GM10248 (cell line): Measurements from ENCODE around the gene DYNLT3.

Source experiments
- CTCF ChIA-PET: fragments of 300-600 bp; sonication (Branson Sonifier 250); formaldehyde crosslinking; extraction: SDS; loops from one replicate; lab custom pipeline; 2021; ENCODE audit warnings: antibody characterized with exemption; lab: Yijun Ruan, JAX
- POLR2A ChIA-PET: fragments of 350-650 bp; sonication (Branson Sonifier 250); formaldehyde crosslinking; extraction: SDS; loops from one replicate; lab custom pipeline; 2020; ENCODE audit warnings: antibody characterized with exemption; lab: Yijun Ruan, JAX
- DNase-seq: peaks from one replicate; pipeline ENCODE4 v3.0.0; 2012; ENCODE audit errors: extremely low spot score
- TF ChIP-seq, protein P1 (sequence below): IDR thresholded peaks from 2 replicates; pipeline ENCODE4 v1.5.1; 2012; ENCODE audit warnings: mild to moderate bottlenecking, low read depth; ENCODE audit errors: extremely low read depth, missing control alignments, control extremely low read depth

Gene DYNLT3

DNA sequence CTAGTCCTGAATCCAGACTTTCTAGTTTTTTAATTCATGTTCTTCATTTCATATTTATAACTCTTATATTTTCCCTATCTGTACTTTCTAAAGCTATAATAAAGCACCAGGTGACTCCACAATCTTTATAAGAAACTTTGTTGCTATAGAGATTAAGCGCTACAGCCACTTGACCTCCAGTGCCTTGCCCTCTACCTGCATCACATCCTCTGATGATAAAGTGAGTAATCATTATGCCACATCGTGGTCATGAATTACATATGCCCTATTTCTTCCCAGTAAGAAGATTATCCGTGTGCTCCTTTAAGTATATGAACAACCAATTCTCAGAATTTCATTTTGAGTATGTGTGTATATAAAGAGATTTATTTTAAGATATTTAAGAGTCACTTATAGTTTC lies 6.8 kb upstream of the DYNLT3 start:
- TF ChIP-seq, protein P1, sequence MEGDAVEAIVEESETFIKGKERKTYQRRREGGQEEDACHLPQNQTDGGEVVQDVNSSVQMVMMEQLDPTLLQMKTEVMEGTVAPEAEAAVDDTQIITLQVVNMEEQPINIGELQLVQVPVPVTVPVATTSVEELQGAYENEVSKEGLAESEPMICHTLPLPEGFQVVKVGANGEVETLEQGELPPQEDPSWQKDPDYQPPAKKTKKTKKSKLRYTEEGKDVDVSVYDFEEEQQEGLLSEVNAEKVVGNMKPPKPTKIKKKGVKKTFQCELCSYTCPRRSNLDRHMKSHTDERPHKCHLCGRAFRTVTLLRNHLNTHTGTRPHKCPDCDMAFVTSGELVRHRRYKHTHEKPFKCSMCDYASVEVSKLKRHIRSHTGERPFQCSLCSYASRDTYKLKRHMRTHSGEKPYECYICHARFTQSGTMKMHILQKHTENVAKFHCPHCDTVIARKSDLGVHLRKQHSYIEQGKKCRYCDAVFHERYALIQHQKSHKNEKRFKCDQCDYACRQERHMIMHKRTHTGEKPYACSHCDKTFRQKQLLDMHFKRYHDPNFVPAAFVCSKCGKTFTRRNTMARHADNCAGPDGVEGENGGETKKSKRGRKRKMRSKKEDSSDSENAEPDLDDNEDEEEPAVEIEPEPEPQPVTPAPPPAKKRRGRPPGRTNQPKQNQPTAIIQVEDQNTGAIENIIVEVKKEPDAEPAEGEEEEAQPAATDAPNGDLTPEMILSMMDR = no peak
- CTCF ChIA-PET = no interaction called here
- no peak for DNase-seq
- POLR2A ChIA-PET = no interaction called here

DNA sequence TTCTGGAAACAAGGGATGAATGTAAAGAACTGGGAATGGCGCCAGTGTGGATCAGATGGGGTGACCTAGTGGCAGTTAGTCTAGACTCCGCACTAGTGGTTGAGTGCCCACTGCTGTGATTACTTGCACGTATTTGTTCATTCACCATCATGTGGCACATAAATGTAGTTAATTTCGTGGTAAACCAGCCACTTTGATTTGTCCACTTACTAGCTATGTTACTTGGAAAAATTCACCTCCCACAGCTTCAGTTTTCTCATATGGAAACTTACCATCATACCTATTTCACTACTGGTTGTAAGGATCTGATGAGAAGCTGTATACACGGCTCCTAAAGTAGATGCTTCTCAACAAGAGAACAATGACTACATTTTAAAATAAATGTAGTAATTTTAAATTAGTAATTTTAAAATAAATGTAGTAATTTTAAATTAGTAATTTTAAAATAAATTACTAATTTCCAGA lies 394 bp upstream of the DYNLT3 start:
- DNase-seq = no peak
- TF ChIP-seq, protein P1 = no peak
- ChIA-PET POLR2A (no interaction called here), CTCF (interaction anchor here (1.0 kb wide), 1 partner anchor 103 kb away, joined by 4 read pairs; no protein-coding TSS in a partner anchor)

DNA sequence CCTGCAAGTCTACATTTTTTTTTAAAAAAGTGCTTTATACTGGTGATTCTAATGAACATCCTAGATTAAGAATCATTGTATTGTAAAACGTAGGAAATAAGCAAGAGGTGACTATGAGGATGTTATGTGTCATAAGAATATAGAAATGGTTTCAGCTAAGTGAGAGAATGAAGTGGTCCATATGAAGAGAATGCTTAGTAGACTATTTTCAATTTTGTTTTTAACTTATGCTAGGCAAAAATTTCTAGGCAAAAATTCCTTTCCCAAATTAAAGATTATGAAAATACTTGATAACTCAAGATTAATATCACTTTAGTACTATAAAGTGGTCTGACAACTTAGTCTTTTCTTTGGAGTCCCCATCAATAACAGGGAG lies 825 bp downstream of the DYNLT3 start:
- ChIA-PET CTCF (no interaction called here), POLR2A (no interaction called here)
- no peak for DNase-seq
- TF ChIP-seq, protein P1 = no peak

DNA sequence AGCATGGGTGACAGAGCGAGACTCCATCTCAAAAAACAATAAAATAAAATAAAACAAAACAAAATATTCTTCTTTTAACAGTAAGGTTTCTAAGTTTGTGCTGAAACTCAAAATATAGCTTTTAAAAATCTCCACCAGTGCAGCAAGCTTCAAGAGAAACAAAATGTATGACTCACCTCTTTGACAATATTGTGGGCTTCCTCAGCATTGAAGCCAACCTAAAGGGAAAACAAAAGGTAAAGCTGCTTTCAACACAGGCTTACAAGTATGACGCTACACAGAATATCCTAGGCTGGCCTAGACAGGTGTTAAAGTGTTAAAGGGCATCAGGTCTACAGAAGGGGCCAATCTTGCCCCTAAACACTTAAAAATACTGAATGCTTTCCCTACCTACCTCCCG lies 1.2 kb downstream of the DYNLT3 start:
- TF ChIP-seq, protein P1 = no peak
- ChIA-PET POLR2A (no interaction called here), CTCF (no interaction called here)
- DNase-seq = no peak

DNA sequence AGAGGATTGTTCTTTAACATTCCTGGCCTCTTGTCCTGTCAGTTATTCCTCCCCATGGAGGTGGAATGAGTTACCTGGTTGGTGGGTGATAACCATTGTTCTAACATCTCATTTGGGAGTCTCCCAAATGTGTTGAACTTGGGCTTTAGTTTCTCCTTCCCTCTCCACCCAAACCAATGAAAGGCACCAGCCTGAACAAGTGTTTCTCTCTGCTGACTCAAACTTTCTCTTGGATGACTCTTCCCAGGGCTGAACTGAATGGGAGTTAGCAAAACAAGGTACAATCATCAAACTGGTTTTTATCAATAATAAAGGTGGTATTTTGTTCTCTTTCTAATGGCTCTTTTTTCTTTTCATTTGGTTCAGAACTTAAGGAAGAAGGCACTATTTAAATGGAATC lies 2.7 kb downstream of the DYNLT3 start:
- ChIA-PET CTCF (interaction anchor here (3.4 kb wide), 1 partner anchor 20 kb away, joined by 25 read pairs; no protein-coding TSS in a partner anchor), POLR2A (no interaction called here)
- DNase-seq = no peak
- TF ChIP-seq, protein P1 = no peak

DNA sequence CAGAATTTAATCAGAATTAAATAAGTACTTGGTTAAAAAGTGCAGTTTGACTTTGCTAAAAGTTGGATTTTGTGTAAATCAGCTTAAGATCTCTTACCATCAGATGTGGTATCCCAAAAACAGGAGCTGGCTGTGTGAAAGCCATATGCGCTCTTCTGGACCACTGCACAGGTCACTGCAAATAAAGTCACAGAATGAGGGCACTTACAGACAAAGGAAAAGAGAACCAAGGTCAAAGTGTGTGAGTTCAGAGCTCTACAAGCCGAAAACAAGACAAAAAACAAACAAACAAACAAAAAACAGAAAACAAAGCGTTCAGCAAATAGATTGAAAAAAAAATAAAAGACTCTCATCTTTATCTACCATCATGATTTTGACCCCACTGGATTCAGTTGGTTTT lies 6.4 kb downstream of the DYNLT3 start:
- ChIA-PET CTCF (interaction anchor here (2.4 kb wide), 1 partner anchor 95 kb away, joined by 8 read pairs; no protein-coding TSS in a partner anchor), POLR2A (no interaction called here)
- no peak for DNase-seq
- TF ChIP-seq, protein P1 = no peak

DNA sequence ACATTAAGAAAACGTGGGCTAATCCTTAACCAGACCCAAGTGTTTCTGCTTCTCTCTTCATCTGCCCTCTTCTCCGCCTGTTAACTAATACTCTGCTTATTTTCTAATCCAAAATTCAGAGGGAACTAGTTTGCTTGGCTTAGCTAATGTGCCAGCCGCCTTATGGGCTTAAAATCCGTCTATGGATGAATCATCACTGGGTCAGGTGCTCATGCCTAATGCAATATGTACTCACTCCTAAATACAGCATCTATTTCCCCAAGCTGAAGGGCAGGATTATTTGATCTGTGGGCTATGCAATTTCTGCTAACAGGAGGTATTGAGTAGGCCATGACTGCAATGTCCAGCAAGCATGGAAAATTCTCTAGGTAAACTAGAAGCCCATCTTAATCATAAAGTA lies 12.4 kb downstream of the DYNLT3 start:
- ChIA-PET CTCF (no interaction called here), POLR2A (no interaction called here)
- no peak for DNase-seq
- TF ChIP-seq, protein P1 = no peak
